ENCODE measurements around the gene HAPSTR1. TPM values are rescaled to one million over a fixed set of nuclear protein-coding genes. Genes with fewer than 3 reads are reported as not detected.

The HAPSTR1 gene
- total and polyA plus RNA-seq, 2 of the 4 experiments (the other 2 are of a cell fraction), result 22.2 to 56.5 TPM

DNA sequence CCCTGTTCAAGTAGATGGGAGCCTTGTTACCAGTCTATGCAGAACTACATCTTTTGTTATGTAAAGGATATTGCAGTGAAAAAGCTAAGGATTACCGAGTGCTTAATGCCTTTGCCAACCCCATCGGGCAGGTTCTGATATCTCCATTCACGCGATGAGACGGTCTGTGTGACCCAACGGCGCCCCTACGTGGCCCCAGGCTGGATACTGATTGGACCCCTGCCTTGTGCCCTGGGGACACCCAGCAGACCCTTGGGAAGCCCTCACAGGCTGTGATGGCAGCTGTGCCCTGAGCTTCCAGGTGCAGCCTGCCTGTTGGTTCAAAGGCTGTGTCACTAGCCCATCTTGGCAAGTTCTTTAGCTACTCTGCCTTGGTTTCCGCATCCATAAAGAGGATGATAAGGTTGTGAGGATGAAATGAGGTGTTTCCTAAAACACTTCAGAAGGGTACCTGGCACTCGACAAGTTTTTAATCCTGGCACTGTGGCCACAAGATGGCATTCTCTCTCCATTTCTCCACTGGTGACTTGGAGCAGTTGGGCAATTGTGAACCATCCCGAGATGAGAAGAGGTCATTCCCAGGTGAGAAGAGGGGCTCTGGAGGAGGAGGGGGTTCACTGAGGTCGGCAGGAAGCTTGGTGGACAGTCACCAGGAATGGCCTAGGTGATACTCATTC is 33.6 kb downstream of the HAPSTR1 start:
- WGBS, 2 experiments (ENCODE audit: extremely low coverage in 2 of 2, insufficient read length in 1 of 2), result 76% methylated on average over 9 of the region's 12 CpGs; no CpG with 5 or more reads in 1 of the 2 experiments

More for the DNA sequence above, 33.6 kb downstream of the HAPSTR1 start:
- Histone ChIP-seq H3K4ac (ENCODE audit: low read depth, low read length) (no peak overlapping the region), H2AK5ac (ENCODE audit: low read depth, low read length) (0 out of 2 replicates have a peak overlapping the region, but pooled peaks have one; percentile 1), H3K4me1 (ENCODE audit: control insufficient read depth, insufficient read depth, low read length) (peaks cover 19% of the 10 kb centered on the region), H4K5ac (ENCODE audit: low read depth, low read length) (no peak overlapping the region), H3K27ac (ENCODE audit: insufficient read depth, low read length) (no peak overlapping the region), H2BK120ac (ENCODE audit: low read depth, low read length) (no peak overlapping the region), H3K56ac (ENCODE audit: extremely low read depth, insufficient read depth, low read length) (no peak overlapping the region), H2BK15ac (ENCODE audit: low read depth, low read length) (no peak overlapping the region), H2AK9ac (replicated peaks; ENCODE audit: low read depth, low read length, poor library complexity) (no peak overlapping the region), H3K9ac (ENCODE audit: low read depth, low read length) (no peak overlapping the region), H3K4me2 (ENCODE audit: low read depth, low read length) (no peak overlapping the region), H3K18ac (ENCODE audit: low read depth, low read length) (no peak overlapping the region), H4K91ac (ENCODE audit: insufficient read depth, low read depth, low read length) (no peak overlapping the region), H2AFZ (replicated peaks; ENCODE audit: low read length, poor library complexity) (no peak overlapping the region), H3K4me3 (ENCODE audit: insufficient read depth, low read depth, low read length) (no peak overlapping the region), H3K79me1 (ENCODE audit: low read depth in 1 of 2, low read length in 2 of 2) (peaks cover 46 to 88% of the 10 kb centered on the region in 2 experiments; a peak in 3 of 4 replicates), H4K8ac (ENCODE audit: low read depth in 2 of 2, low read length in 2 of 2) (no peak overlapping the region), H2BK5ac (ENCODE audit: low read depth, low read length, poor library complexity, severe bottlenecking) (no peak overlapping the region), H2BK20ac (ENCODE audit: low read depth, low read length) (no peak overlapping the region; the same call in 1 of the 2 replicates), H3K9me3 (ENCODE audit: control insufficient read depth, insufficient read depth, low read length) (no peaks in the 10 kb centered on the region), H3K14ac (replicated peaks; ENCODE audit: low read depth, low read length) (no peak overlapping the region), H3K23ac (ENCODE audit: low read depth, low read length) (no peak overlapping the region), H4K20me1 (ENCODE audit: insufficient read depth, low read length) (peaks cover 62% of the 10 kb centered on the region), H3K9me1 (ENCODE audit: insufficient read depth, low read length) (peaks cover 34% of the 10 kb centered on the region), H3K27me3 (ENCODE audit: control insufficient read depth, insufficient read depth, low read length) (no peaks in the 10 kb centered on the region), H3K36me3 (ENCODE audit: control insufficient read depth, insufficient read depth, low read length) (peaks cover 28% of the 10 kb centered on the region)
- BruUV-seq (replicated peaks), result no TSS peak
- ATAC-seq (ENCODE audit: low read depth) (no peak), DNase-seq (no peak)
- CTCF ChIA-PET, result no interaction called here
- TF ChIP-seq RCOR1 (IDR thresholded peaks at IDR 0.05; ENCODE audit: insufficient replicate concordance, low read length) (no peak), MAFK (IDR thresholded peaks at IDR 0.05; ENCODE audit: low read depth, low read length) (no peak)
- TF ChIP-seq, protein P1, sequence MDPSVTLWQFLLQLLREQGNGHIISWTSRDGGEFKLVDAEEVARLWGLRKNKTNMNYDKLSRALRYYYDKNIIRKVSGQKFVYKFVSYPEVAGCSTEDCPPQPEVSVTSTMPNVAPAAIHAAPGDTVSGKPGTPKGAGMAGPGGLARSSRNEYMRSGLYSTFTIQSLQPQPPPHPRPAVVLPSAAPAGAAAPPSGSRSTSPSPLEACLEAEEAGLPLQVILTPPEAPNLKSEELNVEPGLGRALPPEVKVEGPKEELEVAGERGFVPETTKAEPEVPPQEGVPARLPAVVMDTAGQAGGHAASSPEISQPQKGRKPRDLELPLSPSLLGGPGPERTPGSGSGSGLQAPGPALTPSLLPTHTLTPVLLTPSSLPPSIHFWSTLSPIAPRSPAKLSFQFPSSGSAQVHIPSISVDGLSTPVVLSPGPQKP (IDR thresholded peaks at IDR 0.05; ENCODE audit: borderline replicate concordance, low read depth, low read length), result no peak
- dilution Hi-C loops (cut with HindIII; ENCODE audit: low sequenced_read_pairs, unreplicated experiment), result no loop called here
- intact Hi-C loops (cut with micrococcal nuclease), result no loop called here
- in situ Hi-C loops (cut with MboI; ENCODE audit: low sequenced_read_pairs), result loop anchor here (25.0 kb wide), 3 partner anchors 463 to 1812 kb away; partner anchors contain the start of genes ABAT, CLEC16A and DEXI
- POLR2A ChIA-PET (ENCODE audit: unreplicated experiment), result no interaction called here

Data from IMR-90 (cell line).